HepG2 (cell line): ENCODE measurements around the gene SEC14L2. TPM values are rescaled to one million over a fixed set of nuclear protein-coding genes. Genes with fewer than 3 reads are reported as not detected.

Source experiments
- ATAC-seq: fragments of 200-7000 bp; cut with Tn5 transposase; 3 replicates; pipeline ENCODE4 v1.9.1; 2020; ENCODE audit warnings: mild to moderate bottlenecking, moderate library complexity
- BruUV-seq: library from RNA; stranded (reverse); fragments of 400-500 nt; replicated peaks from 2 replicates; lab custom pipeline; 2021; lab: Mats Ljungman, UMichigan
- CTCF ChIA-PET: fragments of 300-600 bp; formaldehyde crosslinking; extraction: SDS; loops from one replicate; lab custom pipeline; 2021; ENCODE audit warnings: low total read pairs, inconsistent platforms, low intra/inter-chr PET ratio; lab: Yijun Ruan, JAX
- POLR2A ChIA-PET: fragments of 350-600 bp; sonication (Branson Sonifier 250); formaldehyde crosslinking; loops from one replicate; lab custom pipeline; 2020; ENCODE audit warnings: antibody characterized with exemption, inconsistent platforms; lab: Yijun Ruan, JAX
- DNase-seq: peaks from one replicate; pipeline ENCODE4 v3.0.0-alpha.2; 2015; ENCODE audit warnings: low spot score
- FAIRE-seq: peaks from 3 replicates; lab custom pipeline; 2011; peaks lifted over from hg19 to GRCh38; lab: Jason Lieb, UNC
- H2AFZ ChIP-seq: one replicate; pipeline ENCODE4 v1.6.1; 2011; ENCODE audit warnings: low read length, inconsistent platforms
- H3K27ac ChIP-seq: fragments of 300-600 bp; 3 replicates; pipeline ENCODE4 v1.8.0; 2011; ENCODE audit warnings: mixed run types, mild to moderate bottlenecking, mixed read lengths, low read length, inconsistent platforms; ENCODE audit not compliant: insufficient read depth; ENCODE audit errors: extremely low read length
- H3K27me3 ChIP-seq, 2 experiments: fragments of 200-600 bp in 1 of 2; 2 replicates in 1 of 2; 3 replicates in 1 of 2; pipeline versions ENCODE4 v1.6.0 to v1.8.0; 2011; ENCODE audit warnings: low read length in 2 of 2, mild to moderate bottlenecking in 2 of 2, moderate library complexity in 2 of 2, inconsistent platforms in 1 of 2; ENCODE audit not compliant: insufficient read depth in 2 of 2, control insufficient read depth in 1 of 2
- H3K36me3 ChIP-seq, 2 experiments: fragments of 200-600 bp in 1 of 2; replicated peaks in 1 of 2; 2 replicates in 1 of 2; 3 replicates in 1 of 2; pipeline versions ENCODE4 v1.5.1 to v1.8.0; 2011; ENCODE audit warnings: low read length in 2 of 2, inconsistent platforms in 1 of 2; ENCODE audit not compliant: insufficient read depth in 2 of 2, control insufficient read depth in 1 of 2
- H3K4me1 ChIP-seq: 2 replicates; pipeline ENCODE4 v1.5.1; 2012; ENCODE audit warnings: low read length, inconsistent platforms; ENCODE audit not compliant: insufficient read depth
- H3K4me2 ChIP-seq: 2 replicates; pipeline ENCODE4 v1.6.0; 2011; ENCODE audit warnings: low read depth, low read length, inconsistent platforms
- H3K4me3 ChIP-seq, 3 experiments: fragments of 200-600 bp in 1 of 3; sonication (generic), shearing (Covaris generic) in 1 of 3; replicated peaks in 1 of 3; 2 replicates each; pipeline ENCODE4 v1.5.1; 2011 to 2016; ENCODE audit warnings: low read length in 3 of 3, inconsistent platforms in 2 of 3, low read depth in 2 of 3, mild to moderate bottlenecking in 2 of 3, control low read depth in 1 of 3, mixed read lengths in 1 of 3; ENCODE audit not compliant: insufficient read depth in 1 of 3
- H3K79me2 ChIP-seq: one replicate; pipeline ENCODE4 v1.6.1; 2011; ENCODE audit warnings: low read length, inconsistent platforms; ENCODE audit not compliant: insufficient read depth
- H3K9ac ChIP-seq: 2 replicates; pipeline ENCODE4 v1.6.0; 2011; ENCODE audit warnings: mild to moderate bottlenecking, low read depth, low read length, inconsistent platforms; ENCODE audit not compliant: insufficient read depth
- H3K9me3 ChIP-seq: 2 replicates; pipeline ENCODE4 v1.5.1; 2012; ENCODE audit warnings: mild to moderate bottlenecking, low read length
- H4K20me1 ChIP-seq: 2 replicates; pipeline ENCODE4 v1.6.0; 2011; ENCODE audit warnings: inconsistent platforms, mild to moderate bottlenecking, low read length, moderate library complexity; ENCODE audit not compliant: insufficient read depth
- CENPT ChIP-seq: sonication (generic); formaldehyde crosslinking; IDR thresholded peaks from 2 replicates; pipeline ENCODE4 v1.8.0; 2022; ENCODE audit warnings: low read depth, mild to moderate bottlenecking, moderate library complexity, missing genetic modification reagents
- IKZF5 ChIP-seq: IDR thresholded peaks from 2 replicates; pipeline ENCODE4 v1.6.1; 2018; ENCODE audit warnings: missing genetic modification reagents, mild to moderate bottlenecking, missing compliant biosample characterization
- MAFF ChIP-seq: IDR thresholded peaks from 2 replicates; pipeline ENCODE4 v1.6.1; 2011; ENCODE audit warnings: low read depth, low read length, improper control_type of control experiment
- MAFK ChIP-seq, 2 experiments: IDR thresholded peaks in 1 of 2; conservative IDR thresholded peaks in 1 of 2; 2 replicates each; pipeline ENCODE4 v1.6.1; 2011; ENCODE audit warnings: improper control_type of control experiment in 2 of 2, low read length in 2 of 2
- MYNN ChIP-seq: sonication (generic); formaldehyde crosslinking; IDR thresholded peaks from 2 replicates; pipeline ENCODE4 v1.4.0; 2020; ENCODE audit warnings: mild to moderate bottlenecking, low read depth, missing genetic modification reagents
- PATZ1 ChIP-seq: sonication (generic); formaldehyde crosslinking; IDR thresholded peaks from 2 replicates; pipeline ENCODE4 v1.4.0; 2020; ENCODE audit warnings: missing genetic modification reagents
- POLR2A ChIP-seq, 2 experiments: IDR thresholded peaks; 2 replicates each; pipeline ENCODE4 v1.6.1; 2011; ENCODE audit warnings: low read depth in 2 of 2, low read length in 2 of 2, mild to moderate bottlenecking in 1 of 2, moderate library complexity in 1 of 2; ENCODE audit not compliant: insufficient read depth in 1 of 2
- ZBED4 ChIP-seq: sonication (generic); formaldehyde crosslinking; IDR thresholded peaks from 2 replicates; pipeline ENCODE4 v1.4.0; 2020; ENCODE audit warnings: missing genetic modification reagents, borderline replicate concordance
- ZNF281 ChIP-seq: sonication (generic); formaldehyde crosslinking; IDR thresholded peaks from 2 replicates; pipeline ENCODE4 v1.4.0; 2020; ENCODE audit warnings: missing genetic modification reagents, borderline replicate concordance
- ZNF619 ChIP-seq: sonication (generic); formaldehyde crosslinking; IDR thresholded peaks from 2 replicates; pipeline ENCODE4 v1.4.0; 2020; ENCODE audit warnings: mild to moderate bottlenecking, missing genetic modification reagents
- WGBS: methylation state at CpG from one replicate; pipeline ENCODE4 v1.1.6; 2017; ENCODE audit warnings: low lambda C conversion rate; 5-methylcytosine and 5-hydroxymethylcytosine counted together
- in situ Hi-C: cut with HindIII; loops from 2 replicates; pipeline ENCODE4 v1.10.0; 2017; ENCODE audit warnings: low pct_unique_long_range_greater_than_20kb; ENCODE audit not compliant: extremely low pct_ligation_motif_present
- intact Hi-C: fragments of 100-400 bp; cut with micrococcal nuclease; formaldehyde crosslinking; loops from one replicate; pipeline ENCODE4 v1.10.0; 2022; ENCODE audit not compliant: unreplicated experiment
- polyA plus RNA-seq, 8 experiments: library from polyadenylated mRNA; depleted of rRNA in 3 of 8; stranded (reverse) in 7 of 8; unstranded in 1 of 8; fragments of >200 nt; fragmentation: Illumina TruSeq in 4 of 8; extraction: Trizol in 4 of 8; gene quantifications; 2 replicates each; pipeline versions ENCODE4 v1.2.1 to v1.2.3, GENCODE V29; 2011 to 2016; ENCODE audit warnings: low read depth in 4 of 8, missing spikeins in 1 of 8, mixed read lengths in 1 of 8; ENCODE audit not compliant: insufficient read depth in 1 of 8
- total RNA-seq, 5 experiments: library from RNA; depleted of rRNA; stranded (reverse); fragments of >200 nt; fragmentation: Illumina TruSeq; extraction: Trizol; gene quantifications; 2 replicates each; pipeline ENCODE4 v1.2.3, GENCODE V29; 2016; ENCODE audit warnings: low read depth in 1 of 5

The SEC14L2 gene
- total and polyA plus RNA-seq, 2 of the 13 experiments (the other 11 are each of a cell fraction or from before 2014, with no cell fraction given), result 4.1 to 5.1 TPM

- Histone ChIP-seq H3K36me3 (peaks cover 0 to 5% of the 10 kb centered on the region in 2 experiments; a peak in 2 of 5 replicates), H3K9ac (no peak overlapping the region), H3K4me1 (peaks cover 42% of the 10 kb centered on the region), H3K27ac (no peak overlapping the region), H3K4me3 (no peak overlapping the region), H2AFZ (no peak overlapping the region), H3K27me3 (no peaks in the 10 kb centered on the region), H3K79me2 (no peaks in the 10 kb centered on the region), H4K20me1 (no peaks in the 10 kb centered on the region), H3K4me2 (no peak overlapping the region), H3K9me3 (no peaks in the 10 kb centered on the region)
- 23% methylated on average over 3 of the region's 4 CpGs for WGBS
- ChIA-PET CTCF (interaction anchor here (1.1 kb wide), 1 partner anchor 41 kb away, joined by 4 read pairs; no protein-coding TSS in a partner anchor), POLR2A (interaction anchor here (2.8 kb wide), 1 partner anchor 9 kb away, joined by 26 read pairs; no protein-coding TSS in a partner anchor)
- ATAC-seq, result peak; percentile 68
- BruUV-seq, result no TSS peak
- FAIRE-seq, result no peak
- no peak for DNase-seq
- intact Hi-C loops, result no loop called here
- in situ Hi-C loops, result no loop called here
- no peak for TF ChIP-seq CENPT (CRISPR knock-in tag)
- no peak for TF ChIP-seq POLR2A (IDR thresholded peaks at IDR 0.05; ENCODE audit: insufficient read depth in 1 of 2, low read depth in 2 of 2, low read length in 2 of 2)
- TF ChIP-seq PATZ1 (CRISPR knock-in tag), result 0 out of 2 replicates have a peak, but pooled peaks have one; percentile 5
- TF ChIP-seq MYNN (CRISPR knock-in tag), result no peak
- peak in 1 of 2 experiments; percentile 5; a peak in 1 of 4 replicates for TF ChIP-seq MAFK (conservative IDR thresholded peaks at IDR 0.05 in 1 of 2, IDR thresholded peaks at IDR 0.05 in 1 of 2; ENCODE audit: low read length in 2 of 2)
- no peak for TF ChIP-seq ZBED4 (CRISPR knock-in tag)
- no peak for TF ChIP-seq ZNF281
- TF ChIP-seq ZNF619 (CRISPR knock-in tag), result no peak
- TF ChIP-seq MAFF, result 0 out of 2 replicates have a peak, but pooled peaks have one; percentile 9
- no peak for TF ChIP-seq IKZF5 (CRISPR knock-in tag)
Observed at GRCh38 chr22:30432096-30432495, 35.3 kb downstream of the SEC14L2 start.
